ENCODE measurements around the gene PDE4DIP.
"Not testable (repeated sequence)": the region's sequence is repeated elsewhere in the genome, so short reads cannot be mapped to it uniquely, and the experiment has no call there.

DNA sequence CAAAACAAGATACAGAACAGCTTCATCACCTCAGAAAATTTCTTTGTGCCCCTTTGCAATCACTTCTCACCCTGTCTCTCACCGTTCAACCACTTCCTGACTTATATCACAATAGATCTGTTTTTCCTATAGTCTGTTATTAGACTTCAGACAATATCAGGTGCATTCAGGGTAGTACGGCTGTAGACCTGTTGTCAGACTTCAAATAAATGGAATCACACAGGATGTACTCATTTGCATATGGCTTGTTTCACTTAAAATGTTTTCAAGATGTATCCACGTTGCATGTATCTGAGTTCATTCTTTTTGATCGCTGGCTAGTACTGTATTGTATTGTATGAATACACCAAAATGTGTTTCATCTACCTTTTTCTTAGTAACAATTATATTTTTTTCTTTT is 104.5 kb downstream of the PDE4DIP start:
- TF ChIP-seq, protein P1, sequence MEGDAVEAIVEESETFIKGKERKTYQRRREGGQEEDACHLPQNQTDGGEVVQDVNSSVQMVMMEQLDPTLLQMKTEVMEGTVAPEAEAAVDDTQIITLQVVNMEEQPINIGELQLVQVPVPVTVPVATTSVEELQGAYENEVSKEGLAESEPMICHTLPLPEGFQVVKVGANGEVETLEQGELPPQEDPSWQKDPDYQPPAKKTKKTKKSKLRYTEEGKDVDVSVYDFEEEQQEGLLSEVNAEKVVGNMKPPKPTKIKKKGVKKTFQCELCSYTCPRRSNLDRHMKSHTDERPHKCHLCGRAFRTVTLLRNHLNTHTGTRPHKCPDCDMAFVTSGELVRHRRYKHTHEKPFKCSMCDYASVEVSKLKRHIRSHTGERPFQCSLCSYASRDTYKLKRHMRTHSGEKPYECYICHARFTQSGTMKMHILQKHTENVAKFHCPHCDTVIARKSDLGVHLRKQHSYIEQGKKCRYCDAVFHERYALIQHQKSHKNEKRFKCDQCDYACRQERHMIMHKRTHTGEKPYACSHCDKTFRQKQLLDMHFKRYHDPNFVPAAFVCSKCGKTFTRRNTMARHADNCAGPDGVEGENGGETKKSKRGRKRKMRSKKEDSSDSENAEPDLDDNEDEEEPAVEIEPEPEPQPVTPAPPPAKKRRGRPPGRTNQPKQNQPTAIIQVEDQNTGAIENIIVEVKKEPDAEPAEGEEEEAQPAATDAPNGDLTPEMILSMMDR (IDR thresholded peaks at IDR 0.05 in 4 of 5, conservative IDR thresholded peaks at IDR 0.05 in 1 of 5): not testable (repeated sequence)
- TF ChIP-seq POLR2A (IDR thresholded peaks at IDR 0.05): not testable (repeated sequence)
